GM23338 (cell line): ENCODE measurements around the gene ZFR. TPM values are rescaled to one million over a fixed set of nuclear protein-coding genes. Genes with fewer than 3 reads are reported as not detected.

Experiments used
- ATAC-seq: fragments of 200-7000 bp; cut with Tn5 transposase; 3 replicates; pipeline ENCODE4 v1.9.1; 2020
- DNase-seq: peaks from one replicate; pipeline ENCODE4 v3.0.0-alpha.2; 2015; ENCODE audit warnings: low spot score
- H2AFZ ChIP-seq: fragments of 200-600 bp; sonication (generic); 2 replicates; pipeline ENCODE4 v1.8.0; 2016; ENCODE audit warnings: antibody characterized with exemption, mild to moderate bottlenecking, moderate library complexity
- H3F3A ChIP-seq: fragments of 200-600 bp; sonication (generic); replicated peaks from 2 replicates; pipeline ENCODE4 v1.8.0; 2017; ENCODE audit warnings: antibody characterized with exemption, mixed run types, low read depth
- H3K27ac ChIP-seq: fragments of 200-600 bp; sonication (generic); 2 replicates; pipeline ENCODE4 v1.6.1; 2016; ENCODE audit warnings: low read depth
- H3K27me3 ChIP-seq: fragments of 200-600 bp; sonication (generic); 2 replicates; pipeline ENCODE4 v1.8.0; 2016; ENCODE audit warnings: mild to moderate bottlenecking, mixed run types, moderate library complexity; ENCODE audit not compliant: insufficient read depth
- H3K36me3 ChIP-seq: fragments of 200-600 bp; sonication (generic); 2 replicates; pipeline ENCODE4 v1.8.0; 2016; ENCODE audit warnings: mild to moderate bottlenecking; ENCODE audit not compliant: insufficient read depth
- H3K4me1 ChIP-seq: fragments of 200-600 bp; sonication (generic); 2 replicates; pipeline ENCODE4 v1.8.0; 2016; ENCODE audit warnings: mild to moderate bottlenecking, moderate library complexity; ENCODE audit not compliant: insufficient read depth
- H3K4me2 ChIP-seq: fragments of 200-600 bp; sonication (generic); 2 replicates; pipeline ENCODE4 v1.7.1; 2017; ENCODE audit warnings: mixed run types
- H3K4me3 ChIP-seq: fragments of 200-600 bp; sonication (generic); 2 replicates; pipeline ENCODE4 v1.6.1; 2016; ENCODE audit warnings: mixed run types
- H3K79me2 ChIP-seq: fragments of 200-600 bp; sonication (generic); replicated peaks from 2 replicates; pipeline ENCODE4 v1.8.0; 2017; ENCODE audit warnings: mild to moderate bottlenecking; ENCODE audit not compliant: insufficient read depth
- H3K9me2 ChIP-seq: fragments of 200-600 bp; sonication (generic); 2 replicates; pipeline ENCODE4 v1.8.0; 2017; ENCODE audit not compliant: insufficient read depth
- H4K20me1 ChIP-seq: fragments of 200-600 bp; sonication (generic); replicated peaks from 2 replicates; pipeline ENCODE4 v1.8.0; 2017; ENCODE audit warnings: mild to moderate bottlenecking; ENCODE audit not compliant: insufficient read depth
- H3K27ac Mint-ChIP-seq: 2 replicates; pipeline ENCODE4 v1.8.0; 2020; ENCODE audit warnings: inconsistent platforms, mild to moderate bottlenecking, moderate library complexity, mixed read lengths
- H3K27me3 Mint-ChIP-seq: 3 replicates; pipeline ENCODE4 v1.8.0; 2022; ENCODE audit warnings: low read depth, mild to moderate bottlenecking, moderate library complexity, mixed read lengths, inconsistent platforms; ENCODE audit not compliant: insufficient read depth, poor library complexity
- H3K36me3 Mint-ChIP-seq: 3 replicates; pipeline ENCODE4 v1.8.0; 2021; ENCODE audit warnings: low read depth, mild to moderate bottlenecking, inconsistent platforms, moderate library complexity, mixed read lengths
- H3K4me1 Mint-ChIP-seq: 3 replicates; pipeline ENCODE4 v1.8.0; 2020; ENCODE audit warnings: mild to moderate bottlenecking, inconsistent platforms, mixed read lengths
- H3K4me3 Mint-ChIP-seq: 3 replicates; pipeline ENCODE4 v1.8.0; 2021; ENCODE audit warnings: moderate library complexity, mild to moderate bottlenecking, inconsistent platforms, mixed read lengths
- H3K9me3 Mint-ChIP-seq: 3 replicates; pipeline ENCODE4 v1.8.0; 2020; ENCODE audit warnings: moderate library complexity, mild to moderate bottlenecking, inconsistent platforms, mixed read lengths
- JUNB ChIP-seq: IDR thresholded peaks from one replicate; pipeline ENCODE4 v1.6.1; 2016; ENCODE audit warnings: antibody characterized with exemption; ENCODE audit not compliant: unreplicated experiment
- NANOG ChIP-seq: IDR thresholded peaks from 2 replicates; pipeline ENCODE4 v1.6.1; 2016; ENCODE audit warnings: antibody characterized with exemption, borderline replicate concordance
- POLR2AphosphoS5 ChIP-seq: IDR thresholded peaks from 2 replicates; pipeline ENCODE4 v1.6.1; 2016; ENCODE audit warnings: antibody characterized with exemption, low read depth
- ZNF114 ChIP-seq: fragments of 250-450 bp; sonication (Bioruptor Pico); IDR thresholded peaks from 2 replicates; pipeline ENCODE4 v1.5.0; 2020; ENCODE audit warnings: mild to moderate bottlenecking, moderate library complexity
- ZNF462 ChIP-seq: fragments of 250-450 bp; sonication (Bioruptor Pico); IDR thresholded peaks from 2 replicates; pipeline ENCODE4 v1.5.0; 2020; ENCODE audit warnings: mild to moderate bottlenecking, moderate library complexity
- polyA plus RNA-seq: library from polyadenylated mRNA; unstranded; fragments of >200 nt; fragmentation: Nextera tagmentation; extraction: Ambion mirVana; gene quantifications from 2 replicates; pipeline ENCODE4 v1.2.1, GENCODE V29; 2016
- total RNA-seq: library from RNA; depleted of rRNA; stranded (reverse); fragments of >200 nt; shearing (Covaris generic); gene quantifications from 2 replicates; pipeline ENCODE4 v1.2.3, GENCODE V29; 2014

The ZFR gene
- total and polyA plus RNA-seq, 2 experiments from 2014 or later: 92.4 to 103 TPM

DNA sequence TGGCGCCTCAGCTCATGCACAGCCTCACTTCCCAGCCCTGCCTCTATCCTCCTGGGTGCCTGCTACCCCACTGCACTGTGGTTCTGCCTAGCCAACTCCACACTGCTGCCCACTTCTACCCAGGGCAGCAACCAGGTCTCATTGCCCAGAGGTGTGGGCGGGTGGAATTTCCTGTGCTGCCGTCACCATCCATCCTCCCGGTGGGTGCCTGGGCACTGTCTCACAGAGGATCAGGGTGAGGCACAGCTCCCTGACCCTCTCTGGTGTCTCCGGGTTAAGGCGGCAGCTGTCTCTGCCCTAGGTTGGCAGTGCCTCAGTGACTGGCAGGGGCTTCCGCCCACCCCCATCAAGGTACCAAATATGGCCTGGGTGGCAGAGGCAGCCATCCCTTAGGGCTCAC is 127.5 kb downstream of the ZFR start (continued):
- no peak for TF ChIP-seq ZNF462 (CRISPR knock-in tag)

DNA sequence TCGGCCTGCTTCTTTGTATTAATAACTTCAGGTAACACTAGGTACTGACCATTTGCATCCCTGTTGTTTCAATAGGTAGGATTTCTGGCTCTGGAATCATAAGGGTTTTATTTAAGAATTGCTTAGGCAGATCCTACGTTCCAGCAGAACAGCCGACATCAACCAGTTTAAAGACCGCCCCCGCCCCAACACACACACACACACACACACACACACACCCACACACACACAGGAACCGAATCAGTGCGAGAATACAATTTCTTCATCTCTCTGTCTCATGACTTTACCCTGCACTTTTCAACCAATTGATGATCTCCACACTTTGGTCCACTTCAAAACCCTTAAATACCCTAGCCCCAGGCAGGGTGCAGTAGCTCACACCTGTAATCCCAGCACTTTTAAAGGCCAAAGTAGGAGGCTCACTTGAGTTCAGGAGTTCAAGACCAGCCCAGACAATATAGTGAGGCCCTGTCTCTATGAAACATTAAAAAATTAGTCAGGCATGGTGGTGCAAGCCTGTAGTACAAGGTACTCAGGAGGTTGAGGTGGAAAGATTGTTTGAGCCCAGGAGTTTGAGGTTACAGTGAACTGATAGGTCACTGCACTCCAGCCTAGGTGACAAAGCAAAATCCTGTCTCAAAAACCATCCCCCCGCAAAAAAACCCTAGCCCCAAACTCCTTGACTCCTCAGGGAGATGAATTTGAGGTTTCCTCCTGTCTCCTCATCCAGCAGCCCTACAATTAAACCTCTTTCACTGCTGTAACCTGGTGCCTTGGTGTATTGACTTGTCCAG is 129.1 kb downstream of the ZFR start:
- DNase-seq (no peak), ATAC-seq (no peak)
- no peak overlapping the region for H2AFZ ChIP-seq
- H3K27me3 ChIP-seq: no peaks in the 10 kb centered on the region
- peaks cover 6% of the 10 kb centered on the region for H3K36me3 Mint-ChIP-seq
- H3K79me2 ChIP-seq: peaks cover 22% of the 10 kb centered on the region
- no peak overlapping the region for H3K4me2 ChIP-seq
- H3K4me1 Mint-ChIP-seq: peaks cover 16% of the 10 kb centered on the region
- no peaks in the 10 kb centered on the region for H3K9me2 ChIP-seq
- no peaks in the 10 kb centered on the region for H3K36me3 ChIP-seq
- H4K20me1 ChIP-seq: 0 out of 2 replicates have a peak, but pooled peaks cover 2% of the 10 kb centered on the region
- H3K27ac Mint-ChIP-seq: no peak overlapping the region
- H3K27me3 Mint-ChIP-seq: peaks cover 14% of the 10 kb centered on the region
- H3K4me1 ChIP-seq: peaks cover 11% of the 10 kb centered on the region; the same call in 1 of the 2 replicates
- no peak overlapping the region for H3K4me3 ChIP-seq
- H3K9me3 Mint-ChIP-seq: no peaks in the 10 kb centered on the region
- peaks cover 4% of the 10 kb centered on the region; the same call in 1 of the 2 replicates for H3F3A ChIP-seq
- no peak overlapping the region; the same call in 2 of the 3 replicates for H3K4me3 Mint-ChIP-seq
- no peak overlapping the region for H3K27ac ChIP-seq
- no peak for TF ChIP-seq JUNB
- TF ChIP-seq ZNF114 (CRISPR knock-in tag): no peak
- no peak for TF ChIP-seq POLR2AphosphoS5
- no peak for TF ChIP-seq ZNF462 (CRISPR knock-in tag)
- no peak for TF ChIP-seq NANOG
